ENCODE measurements around the gene RASGRF1.

DNA sequence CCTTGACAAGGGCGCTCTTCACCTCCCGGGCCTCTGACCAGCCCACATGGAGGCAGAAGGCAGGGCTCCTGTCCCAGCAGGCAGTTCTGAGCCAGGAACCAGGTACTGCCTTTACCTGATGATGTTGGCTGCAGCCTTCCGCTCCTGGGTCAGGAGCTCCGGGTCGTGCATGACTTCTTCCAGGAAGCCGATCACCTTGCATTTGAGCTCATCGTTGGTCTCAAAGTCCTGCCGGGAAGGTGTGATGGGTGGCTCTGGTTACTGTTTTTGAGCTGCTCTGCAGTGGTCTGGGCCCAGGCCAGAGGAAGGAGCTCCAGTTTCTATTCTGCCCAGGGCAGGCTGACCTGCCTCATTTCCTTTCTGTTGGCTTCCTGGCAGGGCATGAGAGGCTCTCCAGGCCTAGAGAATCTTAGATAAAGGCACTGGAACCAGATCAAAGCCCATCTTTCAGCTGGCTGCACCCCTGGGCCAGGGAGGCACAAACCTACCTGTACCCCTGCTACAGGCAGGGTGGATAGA is 92.5 kb downstream of the RASGRF1 start:
- TF ChIP-seq, protein P1, sequence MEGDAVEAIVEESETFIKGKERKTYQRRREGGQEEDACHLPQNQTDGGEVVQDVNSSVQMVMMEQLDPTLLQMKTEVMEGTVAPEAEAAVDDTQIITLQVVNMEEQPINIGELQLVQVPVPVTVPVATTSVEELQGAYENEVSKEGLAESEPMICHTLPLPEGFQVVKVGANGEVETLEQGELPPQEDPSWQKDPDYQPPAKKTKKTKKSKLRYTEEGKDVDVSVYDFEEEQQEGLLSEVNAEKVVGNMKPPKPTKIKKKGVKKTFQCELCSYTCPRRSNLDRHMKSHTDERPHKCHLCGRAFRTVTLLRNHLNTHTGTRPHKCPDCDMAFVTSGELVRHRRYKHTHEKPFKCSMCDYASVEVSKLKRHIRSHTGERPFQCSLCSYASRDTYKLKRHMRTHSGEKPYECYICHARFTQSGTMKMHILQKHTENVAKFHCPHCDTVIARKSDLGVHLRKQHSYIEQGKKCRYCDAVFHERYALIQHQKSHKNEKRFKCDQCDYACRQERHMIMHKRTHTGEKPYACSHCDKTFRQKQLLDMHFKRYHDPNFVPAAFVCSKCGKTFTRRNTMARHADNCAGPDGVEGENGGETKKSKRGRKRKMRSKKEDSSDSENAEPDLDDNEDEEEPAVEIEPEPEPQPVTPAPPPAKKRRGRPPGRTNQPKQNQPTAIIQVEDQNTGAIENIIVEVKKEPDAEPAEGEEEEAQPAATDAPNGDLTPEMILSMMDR (IDR thresholded peaks at IDR 0.05): no peak
- TF ChIP-seq POLR2A (IDR thresholded peaks at IDR 0.05): no peak
